Caco-2 (cell line): ENCODE measurements around the gene NRXN3. TPM values are rescaled to one million over a fixed set of nuclear protein-coding genes. Genes with fewer than 3 reads are reported as not detected.

Source experiments
- BruUV-seq: library from RNA; stranded (reverse); fragments of 400-500 nt; replicated peaks from 2 replicates; lab custom pipeline; 2021; lab: Mats Ljungman, UMichigan
- CTCF ChIA-PET: fragments of 300-600 bp; sonication (Branson Sonifier 250); formaldehyde crosslinking; loops from one replicate; lab custom pipeline; 2022; ENCODE audit warnings: antibody characterized with exemption; lab: Charles Lee
- POLR2A ChIA-PET: fragments of 300-600 bp; sonication (Branson Sonifier 250); formaldehyde crosslinking; loops from one replicate; lab custom pipeline; 2022; ENCODE audit warnings: antibody characterized with exemption; lab: Charles Lee
- DNase-seq, 2 experiments: peaks; one replicate each; pipeline versions ENCODE4 v3.0.0 to v3.0.0-alpha.2; 2020 to 2022
- H3K27me3 ChIP-seq: replicated peaks from 2 replicates; pipeline ENCODE4 v1.6.0; 2011; ENCODE audit warnings: low read length; ENCODE audit not compliant: control insufficient read depth, insufficient read depth
- H3K36me3 ChIP-seq: 2 replicates; pipeline ENCODE4 v1.5.1; 2011; ENCODE audit warnings: low read length; ENCODE audit not compliant: control insufficient read depth, insufficient read depth
- H3K4me1 ChIP-seq: fragments of 250-450 bp; sonication (Bioruptor Pico); 2 replicates; pipeline ENCODE4 v1.5.1; 2020; ENCODE audit warnings: mild to moderate bottlenecking
- H3K4me3 ChIP-seq: 2 replicates; pipeline ENCODE4 v1.5.1; 2011; ENCODE audit warnings: low read depth, mild to moderate bottlenecking, control low read depth, low read length
- H3K9me3 ChIP-seq: fragments of 250-450 bp; sonication (Bioruptor Pico); 2 replicates; pipeline ENCODE4 v1.5.1; 2020; ENCODE audit warnings: mild to moderate bottlenecking, moderate library complexity
- H3K27ac Mint-ChIP-seq: one replicate; pipeline ENCODE4 v1.8.0; 2022; ENCODE audit warnings: mixed read lengths; ENCODE audit not compliant: unreplicated experiment
- H3K27me3 Mint-ChIP-seq: one replicate; pipeline ENCODE4 v1.8.0; 2022; ENCODE audit warnings: mixed read lengths; ENCODE audit not compliant: insufficient read depth, unreplicated experiment
- H3K36me3 Mint-ChIP-seq: one replicate; pipeline ENCODE4 v1.8.0; 2022; ENCODE audit warnings: mild to moderate bottlenecking, mixed read lengths; ENCODE audit not compliant: insufficient read depth, unreplicated experiment
- H3K4me1 Mint-ChIP-seq: one replicate; pipeline ENCODE4 v1.8.0; 2022; ENCODE audit warnings: low read depth, mixed read lengths; ENCODE audit not compliant: unreplicated experiment
- H3K4me3 Mint-ChIP-seq: one replicate; pipeline ENCODE4 v1.8.0; 2022; ENCODE audit warnings: mild to moderate bottlenecking, moderate library complexity, mixed read lengths; ENCODE audit not compliant: unreplicated experiment
- H3K9me3 Mint-ChIP-seq: one replicate; pipeline ENCODE4 v1.8.0; 2022; ENCODE audit warnings: mixed read lengths; ENCODE audit not compliant: unreplicated experiment
- intact Hi-C: fragments of 100-400 bp; cut with micrococcal nuclease; formaldehyde crosslinking; loops from one replicate; pipeline ENCODE4 v1.10.0; 2022; ENCODE audit not compliant: unreplicated experiment
- total RNA-seq: library from RNA; stranded (reverse); gene quantifications from 2 replicates; pipeline ENCODE4 v1.2.3, GENCODE V29; 2022
- TF ChIP-seq, protein P1 (sequence below), 2 experiments: fragments of 200-600 bp in 1 of 2; IDR thresholded peaks; 1 replicate in 1 of 2; 2 replicates in 1 of 2; pipeline versions ENCODE4 v1.5.1 to v1.8.0; 2011 to 2022; ENCODE audit warnings: antibody characterized with exemption in 1 of 2, control low read depth in 1 of 2, inconsistent platforms in 1 of 2, low read depth in 1 of 2, low read length in 1 of 2, mild to moderate bottlenecking in 1 of 2, moderate library complexity in 1 of 2; ENCODE audit not compliant: insufficient read depth in 1 of 2, severe bottlenecking in 1 of 2, unreplicated experiment in 1 of 2

NRXN3 gene
- total RNA-seq, 1 experiment from 2014 or later: 12.4 TPM

- ChIA-PET POLR2A (no interaction called here), CTCF (no interaction called here)
- Mint-ChIP-seq H3K4me3 (no peak overlapping the region), H3K27me3 (peaks cover 3% of the 10 kb centered on the region), H3K27ac (no peak overlapping the region), H3K36me3 (no peaks in the 10 kb centered on the region), H3K4me1 (no peaks in the 10 kb centered on the region), H3K9me3 (no peaks in the 10 kb centered on the region)
- H3K4me1 ChIP-seq: no peaks in the 10 kb centered on the region
- TF ChIP-seq, protein P1, sequence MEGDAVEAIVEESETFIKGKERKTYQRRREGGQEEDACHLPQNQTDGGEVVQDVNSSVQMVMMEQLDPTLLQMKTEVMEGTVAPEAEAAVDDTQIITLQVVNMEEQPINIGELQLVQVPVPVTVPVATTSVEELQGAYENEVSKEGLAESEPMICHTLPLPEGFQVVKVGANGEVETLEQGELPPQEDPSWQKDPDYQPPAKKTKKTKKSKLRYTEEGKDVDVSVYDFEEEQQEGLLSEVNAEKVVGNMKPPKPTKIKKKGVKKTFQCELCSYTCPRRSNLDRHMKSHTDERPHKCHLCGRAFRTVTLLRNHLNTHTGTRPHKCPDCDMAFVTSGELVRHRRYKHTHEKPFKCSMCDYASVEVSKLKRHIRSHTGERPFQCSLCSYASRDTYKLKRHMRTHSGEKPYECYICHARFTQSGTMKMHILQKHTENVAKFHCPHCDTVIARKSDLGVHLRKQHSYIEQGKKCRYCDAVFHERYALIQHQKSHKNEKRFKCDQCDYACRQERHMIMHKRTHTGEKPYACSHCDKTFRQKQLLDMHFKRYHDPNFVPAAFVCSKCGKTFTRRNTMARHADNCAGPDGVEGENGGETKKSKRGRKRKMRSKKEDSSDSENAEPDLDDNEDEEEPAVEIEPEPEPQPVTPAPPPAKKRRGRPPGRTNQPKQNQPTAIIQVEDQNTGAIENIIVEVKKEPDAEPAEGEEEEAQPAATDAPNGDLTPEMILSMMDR (IDR thresholded peaks at IDR 0.05; ENCODE audit: insufficient read depth in 1 of 2, low read depth in 1 of 2, low read length in 1 of 2, severe bottlenecking in 1 of 2, unreplicated experiment in 1 of 2): no peak
- no peak for DNase-seq
- no peaks in the 10 kb centered on the region for H3K9me3 ChIP-seq
- BruUV-seq: no TSS peak
- no peaks in the 10 kb centered on the region for H3K36me3 ChIP-seq
- intact Hi-C loops: no loop called here
- H3K4me3 ChIP-seq: no peak overlapping the region
- no peaks in the 10 kb centered on the region for H3K27me3 ChIP-seq
Observed at GRCh38 chr14:78455896-78456435, 285.8 kb downstream of the NRXN3 start.

DNA sequence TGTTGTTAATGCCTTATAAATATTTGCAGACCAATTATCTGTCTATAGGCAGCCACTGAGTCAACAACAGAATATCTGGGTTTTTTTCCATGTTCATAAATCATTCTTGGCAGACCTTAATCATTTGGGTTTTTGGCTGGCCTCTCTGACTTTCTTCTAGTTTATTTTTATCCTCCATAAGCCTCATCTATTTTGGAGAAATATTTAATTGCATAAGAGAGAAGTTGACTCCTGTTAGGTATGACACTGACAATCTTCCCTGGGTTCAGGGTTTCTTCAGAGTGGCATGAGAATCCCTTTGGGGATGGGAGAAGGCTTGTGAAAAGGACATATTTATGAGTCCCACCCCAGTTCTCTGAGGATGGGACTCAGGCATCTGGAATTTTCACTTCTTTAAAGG, 299.8 kb downstream of the NRXN3 start:
- H3K27ac Mint-ChIP-seq: no peak overlapping the region
- H3K9me3 ChIP-seq: no peaks in the 10 kb centered on the region
- H3K4me3 Mint-ChIP-seq: no peak overlapping the region
- TF ChIP-seq, protein P1 (IDR thresholded peaks at IDR 0.05; ENCODE audit: insufficient read depth in 1 of 2, low read depth in 1 of 2, low read length in 1 of 2, severe bottlenecking in 1 of 2, unreplicated experiment in 1 of 2): no peak
- CTCF ChIA-PET: no interaction called here
- no TSS peak for BruUV-seq
- H3K36me3 ChIP-seq: no peaks in the 10 kb centered on the region
- no peaks in the 10 kb centered on the region for H3K9me3 Mint-ChIP-seq
- H3K4me3 ChIP-seq: no peak overlapping the region
- intact Hi-C loops: no loop called here
- no peak for DNase-seq
- POLR2A ChIA-PET: no interaction called here
- H3K4me1 Mint-ChIP-seq: no peaks in the 10 kb centered on the region
- H3K27me3 Mint-ChIP-seq: peaks cover 10% of the 10 kb centered on the region
- H3K4me1 ChIP-seq: no peaks in the 10 kb centered on the region
- H3K36me3 Mint-ChIP-seq: no peaks in the 10 kb centered on the region
- H3K27me3 ChIP-seq: no peaks in the 10 kb centered on the region

DNA sequence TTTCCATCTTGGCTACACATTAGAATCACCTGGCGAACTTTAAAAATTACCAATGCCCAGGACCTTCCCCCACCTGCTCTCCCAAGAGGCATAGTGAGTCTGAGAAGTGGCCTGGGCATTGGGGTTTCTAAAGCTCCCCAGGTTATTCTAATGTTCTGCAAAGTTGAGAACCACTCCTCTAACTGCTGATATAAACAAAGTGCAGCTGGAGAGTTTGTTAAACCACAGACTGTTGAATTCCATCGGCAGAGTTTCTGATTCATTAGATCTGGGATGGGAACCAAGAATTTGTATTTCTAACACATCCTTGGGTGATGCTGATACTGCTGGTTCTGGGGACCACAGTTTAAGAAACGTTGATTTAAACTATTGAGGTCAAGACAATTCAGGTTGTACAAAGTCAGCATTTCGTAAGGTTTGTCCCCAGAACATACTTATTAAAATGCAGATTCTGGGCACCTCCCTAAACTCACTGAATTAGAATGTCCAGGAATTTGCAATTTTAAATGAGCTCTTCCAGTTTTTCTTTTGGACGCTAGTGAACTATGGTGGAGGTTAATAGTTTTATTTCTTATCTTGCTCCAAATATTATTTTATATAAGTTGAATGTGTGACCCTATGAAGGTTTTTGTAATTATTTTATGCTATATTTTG, 309.1 kb downstream of the NRXN3 start:
- Mint-ChIP-seq H3K4me1 (no peaks in the 10 kb centered on the region), H3K36me3 (no peaks in the 10 kb centered on the region), H3K4me3 (no peak overlapping the region), H3K27ac (no peak overlapping the region), H3K27me3 (peaks cover 11% of the 10 kb centered on the region), H3K9me3 (no peaks in the 10 kb centered on the region)
- Histone ChIP-seq H3K36me3 (no peaks in the 10 kb centered on the region), H3K9me3 (no peaks in the 10 kb centered on the region), H3K27me3 (no peaks in the 10 kb centered on the region), H3K4me3 (no peak overlapping the region), H3K4me1 (no peaks in the 10 kb centered on the region)
- POLR2A ChIA-PET: no interaction called here
- CTCF ChIA-PET: no interaction called here
- DNase-seq: no peak
- TF ChIP-seq, protein P1 (IDR thresholded peaks at IDR 0.05; ENCODE audit: insufficient read depth in 1 of 2, low read depth in 1 of 2, low read length in 1 of 2, severe bottlenecking in 1 of 2, unreplicated experiment in 1 of 2): no peak
- intact Hi-C loops: no loop called here
- no TSS peak for BruUV-seq
